Right kidney (tissue), 1 donor: ENCODE data around the gene TIMM23.
A peak's percentile ranks its signal among the peaks of the same experiment; 100 is the strongest.
"Not testable (repeated sequence)": the region's sequence is repeated elsewhere in the genome, so short reads cannot be mapped to it uniquely, and the experiment has no call there.

Experiments used
- DNase-seq: peaks from one replicate; pipeline ENCODE4 v3.0.0-alpha.2; 2016

TIMM23 gene

DNA sequence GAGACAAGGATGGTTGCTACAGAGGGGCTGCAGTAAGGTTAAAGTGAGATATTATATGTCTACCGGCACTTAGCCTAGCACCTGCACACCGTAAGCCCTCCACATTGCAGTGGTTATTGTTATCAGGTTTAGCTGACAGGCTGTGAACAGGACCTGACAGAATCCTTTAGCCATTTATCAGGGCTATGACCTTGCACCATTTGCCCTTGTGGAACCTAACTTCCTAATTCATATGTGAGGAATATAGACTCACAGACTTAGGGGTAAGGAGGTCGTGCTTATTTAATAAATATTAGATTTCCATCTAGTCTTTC is 48.0 kb downstream of the TIMM23 start:
- DNase-seq, result no peak

DNA sequence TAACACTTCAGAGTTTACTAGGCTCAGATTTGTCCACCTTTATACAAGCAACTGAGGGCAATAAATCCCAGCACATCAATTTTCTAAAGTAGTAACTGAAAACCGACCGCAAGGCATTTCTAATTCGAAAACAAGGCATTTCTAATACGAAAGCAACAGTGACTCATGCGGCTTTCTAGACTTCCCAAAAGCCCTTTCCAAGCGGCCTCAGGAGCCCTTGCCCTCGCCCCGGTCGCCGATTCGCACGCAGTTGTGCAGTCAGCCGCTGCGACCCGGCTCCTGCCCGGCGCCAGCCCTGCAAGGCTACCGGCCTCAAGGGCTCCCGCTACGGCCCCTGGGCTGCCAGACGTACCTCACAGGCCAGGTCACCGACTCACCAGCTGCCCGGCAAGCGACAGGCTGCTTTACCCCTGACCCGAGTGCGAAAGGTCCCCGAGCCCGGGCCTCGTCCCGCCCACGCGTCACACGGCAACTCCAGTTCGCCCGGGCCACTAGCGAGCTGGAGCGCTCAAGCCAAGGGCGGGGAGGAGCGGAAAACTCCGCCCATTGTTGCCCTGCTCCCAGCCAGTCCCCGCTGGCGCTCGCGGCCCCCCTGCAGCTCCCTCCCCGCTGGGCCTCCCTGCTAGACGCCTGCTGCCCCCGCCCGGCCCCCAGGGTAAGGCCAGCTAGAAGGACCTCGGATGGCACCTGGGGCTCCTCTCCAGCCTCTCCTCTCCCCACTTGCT is 50.9 kb downstream of the TIMM23 start:
- peak; percentile 75 for DNase-seq

DNA sequence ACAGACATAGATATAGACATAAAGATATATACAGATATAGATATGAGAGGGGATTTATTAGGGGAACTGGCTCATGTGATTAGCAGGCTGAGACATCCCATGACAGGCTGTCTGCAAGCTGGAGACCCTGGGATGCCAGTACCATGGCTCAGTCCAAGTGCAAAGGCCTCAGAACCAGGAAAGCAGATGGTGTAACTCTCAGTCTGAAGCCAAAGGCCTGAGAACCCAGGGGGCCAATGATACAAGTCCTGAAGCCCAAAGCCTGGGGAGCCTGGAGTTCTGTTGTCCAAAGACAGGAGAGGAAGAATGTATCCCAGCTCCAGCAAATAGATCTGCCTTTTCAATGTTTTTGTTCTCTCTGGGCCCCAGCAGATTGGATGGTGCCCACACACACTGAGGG is 52.7 kb downstream of the TIMM23 start:
- DNase-seq, result no peak

DNA sequence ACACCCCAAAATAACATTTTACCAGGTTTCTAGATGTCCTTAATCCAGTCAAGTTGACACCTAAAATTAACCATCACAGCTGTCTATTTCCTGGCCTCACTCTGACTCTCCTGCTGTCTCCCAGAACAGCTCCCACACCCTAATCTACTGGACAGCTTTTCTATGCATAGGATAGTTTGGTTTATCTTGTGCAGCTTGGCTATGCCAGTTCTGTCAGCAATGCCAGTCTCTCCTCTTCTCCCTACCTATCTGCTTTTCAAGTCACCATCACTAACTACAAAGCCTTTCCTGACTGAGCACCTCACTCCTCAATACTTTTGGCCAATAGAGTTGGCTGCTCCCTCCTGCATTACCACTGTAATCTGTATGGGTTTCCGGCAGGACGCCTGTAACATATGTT is 53.1 kb downstream of the TIMM23 start:
- no peak for DNase-seq

DNA sequence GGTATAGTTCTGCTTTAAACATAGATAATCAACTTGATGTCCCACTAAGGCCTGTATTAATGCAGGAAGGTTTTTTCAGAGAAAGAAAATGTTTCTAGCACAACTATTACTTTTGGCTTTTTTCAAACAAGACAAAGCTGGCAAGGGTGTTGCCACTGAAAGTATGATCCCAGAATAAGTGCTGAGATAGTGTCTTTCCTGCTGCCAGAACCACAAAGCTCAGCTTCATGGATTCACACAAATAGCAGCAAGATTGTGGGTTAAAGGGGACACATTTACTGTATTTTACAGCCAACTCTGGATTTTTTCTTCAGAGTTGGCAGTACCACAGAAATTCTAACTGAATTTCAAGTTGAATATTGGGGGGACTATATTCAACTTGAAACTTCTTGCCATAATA is 53.8 kb downstream of the TIMM23 start:
- DNase-seq, result no peak

DNA sequence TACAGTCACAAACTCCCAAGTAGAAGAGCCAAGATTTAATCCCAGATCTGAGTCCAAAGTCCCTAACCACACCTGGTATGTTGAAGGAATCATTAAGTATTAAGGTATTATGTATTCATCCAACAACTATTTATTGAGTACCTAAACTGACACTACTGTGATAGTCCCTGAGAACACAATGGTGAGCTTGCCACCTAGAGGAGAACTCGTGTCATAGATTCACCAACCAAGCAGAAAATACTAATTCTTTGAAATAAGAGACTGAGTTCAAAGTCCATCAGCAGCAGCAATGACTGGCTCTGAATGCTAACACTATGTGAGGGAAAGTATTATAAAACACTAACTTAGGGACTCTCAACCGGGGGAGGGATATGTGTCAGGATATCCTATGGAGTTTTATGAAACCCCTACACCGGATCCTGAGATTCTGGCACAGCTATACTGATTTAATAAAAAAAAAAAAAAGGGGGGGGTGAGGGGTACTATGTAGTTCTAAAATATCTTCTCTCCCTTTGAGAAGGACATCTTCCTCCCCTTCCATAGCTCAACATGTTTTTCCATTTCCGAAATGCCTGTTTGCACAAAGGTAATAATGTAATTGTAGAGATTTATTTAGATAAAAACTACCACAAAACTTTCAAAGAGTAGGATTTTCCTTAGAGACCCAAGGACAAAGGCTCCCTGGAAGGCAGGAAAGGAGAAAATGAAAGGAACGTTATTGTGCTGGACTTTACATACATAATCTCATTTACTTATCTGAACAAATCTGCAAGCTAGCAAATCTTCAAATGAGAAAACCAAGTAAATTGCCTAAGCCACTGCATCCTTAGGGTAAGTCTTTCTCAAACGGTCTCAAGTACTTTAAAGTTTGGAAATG is 56.5 kb downstream of the TIMM23 start:
- no peak for DNase-seq

DNA sequence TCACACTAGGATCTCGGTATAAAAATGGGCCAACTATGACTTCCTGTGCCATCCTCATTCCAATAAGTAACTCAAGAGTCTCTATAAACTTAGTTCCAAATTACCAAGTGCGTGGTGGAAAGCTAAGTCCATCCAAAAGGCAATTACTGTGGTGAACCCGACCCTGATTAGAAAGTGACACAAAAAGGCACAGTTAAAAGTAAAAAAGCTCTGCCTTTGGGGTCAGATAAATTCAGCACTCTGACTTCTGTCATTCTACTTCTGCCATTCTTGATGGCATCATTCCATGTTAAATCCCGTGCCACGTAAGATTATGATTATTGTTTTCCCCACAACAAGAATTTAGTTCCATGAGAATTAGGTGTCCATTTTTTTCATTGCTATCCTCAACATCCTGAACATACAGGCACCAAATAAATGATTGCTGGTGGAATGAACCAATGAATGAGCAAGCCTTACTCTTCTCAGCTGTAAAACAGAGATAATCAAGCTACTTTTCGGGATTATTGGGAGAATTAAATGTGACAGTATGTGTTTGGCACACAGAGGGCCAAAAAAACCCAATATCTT is 57.3 kb downstream of the TIMM23 start:
- no peak for DNase-seq

DNA sequence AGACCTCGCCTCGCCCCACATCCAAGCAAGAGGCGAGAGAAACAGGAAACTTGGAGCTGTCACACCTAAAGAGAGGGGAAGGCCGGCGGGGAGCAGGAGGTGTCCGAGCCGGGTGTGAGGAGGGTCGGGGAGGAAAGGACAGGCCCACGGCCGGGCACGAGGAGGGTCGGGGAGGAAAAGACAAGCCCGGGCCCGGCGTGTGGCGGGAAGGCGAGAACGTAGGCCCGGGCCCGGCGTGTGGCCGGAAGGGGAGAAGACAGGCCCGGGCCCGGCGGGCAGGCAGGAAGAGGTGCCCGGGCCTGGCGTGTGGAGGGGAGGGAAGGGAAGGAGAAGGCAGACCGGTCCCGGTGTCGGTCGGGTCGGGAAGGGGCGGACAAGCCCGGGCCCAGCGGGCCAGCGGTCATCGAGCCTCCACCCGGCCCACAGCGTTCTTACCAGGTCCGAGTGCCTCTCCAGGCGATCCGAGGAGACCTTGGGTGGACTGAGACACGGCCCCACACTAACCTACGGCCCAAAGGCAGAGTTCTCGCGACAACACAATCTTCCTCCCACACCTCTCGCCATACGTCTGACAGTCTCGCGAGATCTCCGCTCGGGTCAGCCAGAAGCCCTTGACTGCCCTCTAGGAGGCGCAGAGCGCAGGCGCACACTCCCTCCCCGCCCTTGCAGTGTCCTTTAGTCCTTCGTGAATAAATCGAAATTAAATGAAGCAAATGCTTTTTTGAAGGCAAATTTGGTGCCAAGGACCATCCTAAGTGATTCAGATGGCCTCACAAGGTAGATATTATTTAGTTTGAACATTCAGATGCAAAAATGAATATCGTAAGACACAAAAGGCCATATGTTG is 58.0 kb downstream of the TIMM23 start, which contains the start of gene NCOA4:
Gene NCOA4 (minus strand): TSS at position 533 of the 847 bp plus-strand sequence. CDS start 13,943 bp downstream, outside the sequence.
- peak; percentile 94 for DNase-seq

DNA sequence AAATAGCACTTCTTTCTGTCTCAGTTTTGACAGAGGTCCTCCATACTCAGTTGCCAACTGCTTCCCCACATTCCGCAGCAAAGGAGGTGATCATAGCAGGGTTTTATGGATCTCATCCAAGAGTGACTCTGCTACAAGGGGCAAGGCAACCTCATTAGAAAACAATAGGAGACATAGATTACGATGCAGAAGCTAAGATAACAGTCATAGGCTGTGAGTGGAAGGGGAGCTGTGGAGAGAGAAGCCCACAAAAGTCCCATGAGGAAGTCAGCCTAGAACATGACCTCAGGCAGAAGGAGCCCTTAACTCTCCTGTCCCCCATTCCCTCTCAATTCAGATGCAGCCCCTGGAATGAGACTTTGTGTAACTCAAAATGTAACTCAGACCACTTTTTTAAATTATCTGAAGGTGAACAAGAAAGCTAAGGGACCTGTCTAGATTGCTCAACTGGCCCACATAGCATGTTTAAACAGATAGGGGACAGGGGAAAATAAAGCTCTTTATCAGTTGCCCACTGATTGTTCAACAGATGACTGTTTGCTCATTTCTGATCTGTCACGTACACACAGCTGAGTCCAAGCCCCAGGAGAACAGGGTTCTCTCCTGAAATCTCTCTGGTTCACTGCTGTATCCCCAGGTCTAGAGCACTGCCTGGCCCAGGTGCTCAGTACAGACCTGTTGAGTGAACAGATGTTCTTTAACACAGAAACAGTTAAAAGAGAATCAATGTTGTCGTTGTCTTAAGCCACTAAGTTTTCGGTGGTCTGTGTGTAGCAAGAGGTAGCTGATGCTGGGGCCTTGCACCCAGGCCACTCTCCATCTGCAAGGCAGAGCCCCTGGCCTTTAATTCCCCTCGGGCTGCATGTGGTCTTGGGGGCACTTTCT is 59.6 kb downstream of the TIMM23 start:
- no peak for DNase-seq

DNA sequence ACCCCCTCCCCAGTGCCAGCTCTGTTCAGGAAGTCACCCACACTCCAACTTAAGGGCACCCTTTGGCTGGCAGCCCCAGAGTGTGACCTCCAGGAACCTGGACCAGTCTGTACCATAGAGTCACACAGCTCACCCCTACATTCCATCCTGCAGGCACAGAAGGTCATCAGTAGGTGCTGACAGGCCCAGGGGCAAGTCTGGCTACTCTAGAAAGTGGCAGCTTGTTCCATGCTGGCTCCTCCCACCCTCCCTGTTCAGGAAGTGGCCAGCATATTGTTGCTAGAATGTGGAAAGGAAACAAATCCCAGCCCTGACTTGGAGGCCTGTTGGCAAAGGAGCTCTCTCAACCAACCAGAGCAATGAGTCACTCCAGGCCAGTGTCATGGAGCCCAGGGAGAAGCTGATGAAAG is 61.3 kb downstream of the TIMM23 start:
- no peak for DNase-seq

DNA sequence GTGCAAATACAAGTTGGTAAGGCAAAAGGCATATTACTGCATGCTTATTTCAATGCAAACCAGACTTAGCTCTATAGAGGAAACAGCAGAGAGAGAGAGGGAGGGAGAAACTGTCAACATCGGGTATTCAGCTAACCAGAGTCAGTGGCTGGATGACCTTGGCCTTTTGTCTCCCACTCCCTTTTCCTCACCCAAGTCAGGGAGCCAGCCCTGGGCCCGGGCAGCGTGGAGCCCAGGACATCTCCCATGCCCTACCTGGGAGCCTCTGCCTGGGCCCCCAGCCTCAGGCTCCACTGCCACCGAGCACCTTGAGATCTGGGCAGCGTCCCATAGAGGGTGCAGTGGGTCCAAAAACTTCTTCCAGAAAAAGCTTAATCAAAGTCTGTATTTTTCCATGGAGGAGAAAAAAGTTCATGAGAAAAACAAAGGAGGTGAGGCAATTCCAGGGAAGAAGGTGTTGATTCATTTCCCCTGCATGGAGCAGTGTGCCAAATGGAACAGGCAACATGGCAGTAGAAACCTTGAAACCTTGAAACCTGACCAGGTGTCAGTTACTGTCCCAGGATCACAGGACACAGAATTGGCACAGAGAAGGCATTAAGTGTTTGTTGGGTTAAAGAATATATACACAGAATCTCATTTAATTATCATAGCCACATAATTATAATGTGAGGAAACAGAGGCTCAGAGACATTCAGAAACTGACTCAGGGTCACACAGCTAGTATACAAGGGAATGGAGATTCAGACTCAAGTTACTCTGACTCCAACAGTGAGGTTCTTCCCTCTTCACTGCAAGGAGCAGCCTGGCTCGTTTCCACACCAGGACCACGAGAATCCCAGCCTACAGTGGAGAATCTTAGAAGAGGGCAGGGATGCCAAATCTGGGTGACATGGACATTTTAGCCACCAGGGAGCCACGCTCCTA is 63.9 kb downstream of the TIMM23 start:
- DNase-seq, result no peak

DNA sequence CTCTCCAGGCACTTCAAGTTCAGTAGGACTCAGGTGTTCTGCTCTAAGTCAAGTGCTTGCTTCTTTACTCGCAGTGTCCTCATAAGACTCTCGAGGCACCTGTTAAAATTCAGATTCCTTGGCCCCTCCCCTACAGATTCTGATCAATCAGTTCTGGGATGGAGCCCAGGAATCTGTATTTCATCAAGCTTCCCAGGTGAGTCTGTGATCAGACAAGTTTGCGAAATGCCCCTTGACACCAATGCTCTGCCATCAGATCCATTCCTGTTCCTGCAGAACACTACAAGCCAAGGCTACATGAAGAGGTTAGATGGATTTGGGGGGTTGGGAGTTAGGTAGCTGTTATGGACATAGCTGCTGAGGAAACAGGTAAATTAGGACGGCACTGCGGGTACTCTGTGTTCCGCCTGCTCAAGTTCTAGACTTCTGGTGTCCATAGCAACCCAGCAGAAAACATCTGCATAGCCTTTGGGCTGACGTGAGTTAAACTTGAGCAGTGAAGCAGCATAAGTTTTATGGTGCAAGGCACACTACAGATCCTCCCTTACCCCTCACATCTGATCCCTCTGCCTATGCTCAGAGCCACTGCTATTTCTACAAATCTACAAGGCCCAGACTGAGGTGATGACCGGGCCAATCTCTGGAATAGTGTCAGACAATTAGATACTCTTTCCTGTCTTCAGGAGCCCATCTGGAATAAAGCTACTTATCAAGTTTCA is 65.0 kb downstream of the TIMM23 start:
- no peak for DNase-seq

DNA sequence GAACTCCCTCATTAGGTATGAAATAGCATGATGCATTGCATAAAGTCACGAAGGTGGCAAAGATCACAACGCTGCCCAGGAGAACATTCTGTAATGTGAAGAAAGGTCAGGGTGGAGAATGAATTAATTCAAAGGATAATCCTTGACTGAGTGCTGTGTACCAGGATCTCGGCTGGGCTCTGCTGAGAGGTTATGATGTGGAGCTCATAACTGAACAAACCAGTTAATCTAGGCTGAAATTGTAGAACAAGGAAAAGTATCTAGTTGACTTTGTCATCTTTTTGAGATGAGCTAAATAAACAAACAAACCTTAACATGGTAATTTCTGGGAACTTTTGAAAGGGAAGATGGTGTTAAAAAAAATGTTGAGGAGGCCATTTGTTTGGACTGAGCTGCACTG is 67.7 kb downstream of the TIMM23 start:
- DNase-seq, result no peak

DNA sequence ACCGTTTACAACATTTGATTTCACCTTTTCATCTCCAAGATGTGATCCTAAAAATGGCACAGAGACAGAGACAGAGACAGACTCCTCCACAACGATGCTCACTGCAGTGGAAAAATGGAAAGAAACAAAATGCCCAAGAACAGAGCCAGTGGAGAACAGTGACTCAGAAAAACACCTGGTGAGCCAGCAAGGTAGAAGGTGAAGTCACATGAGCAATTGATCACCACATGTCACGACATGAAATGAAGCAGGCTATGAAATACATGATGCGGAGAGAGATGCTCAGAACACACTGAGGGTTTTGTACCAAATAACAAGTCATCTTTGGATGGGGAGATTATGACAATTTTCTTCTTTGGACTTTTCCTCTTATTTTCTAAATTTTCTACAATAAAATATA is 70.2 kb downstream of the TIMM23 start:
- DNase-seq, result no peak

DNA sequence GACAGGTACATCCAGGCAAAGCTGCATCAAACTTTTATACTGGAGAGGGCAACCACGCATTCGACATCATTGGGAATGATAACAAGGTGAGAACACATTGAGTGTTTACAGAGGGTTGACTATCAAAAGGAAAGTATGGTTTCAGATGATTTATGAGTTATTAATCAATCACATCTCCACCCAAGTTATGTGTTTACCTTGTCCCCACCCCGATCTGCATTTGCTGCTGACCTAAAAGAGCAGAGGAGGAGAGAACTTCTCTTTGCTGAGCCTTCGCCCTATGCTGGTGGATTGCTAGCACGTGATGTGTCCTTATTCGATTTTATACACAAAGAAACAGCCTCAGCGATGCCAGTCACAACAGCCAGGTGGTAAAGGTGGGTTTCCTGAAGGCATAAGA is 74.0 kb downstream of the TIMM23 start, which contains the start of gene MSMB:
Gene MSMB (minus strand): TSS at position 9 of the 400 bp plus-strand sequence. CDS start 32 bp downstream, outside the sequence.
- no peak for DNase-seq

DNA sequence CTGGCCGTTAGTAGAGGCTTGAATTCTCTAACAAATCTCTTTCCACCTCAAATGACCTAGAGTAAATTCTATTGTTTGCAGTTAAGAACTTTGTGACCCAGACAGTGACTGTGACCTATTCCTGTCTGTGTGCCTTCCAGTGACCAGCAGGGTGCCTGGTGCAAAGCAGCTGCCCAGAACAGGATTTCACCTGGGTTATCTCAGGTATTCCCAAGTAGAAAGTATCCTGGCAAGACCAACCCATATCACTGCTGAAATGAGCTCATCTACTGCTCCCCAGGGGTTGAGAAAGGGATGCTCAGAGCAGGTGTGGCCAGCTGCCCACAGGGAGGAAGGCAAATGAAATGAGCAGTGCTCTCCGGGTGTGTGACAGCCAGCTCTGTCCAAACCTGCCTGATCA is 75.9 kb downstream of the TIMM23 start:
- no peak for DNase-seq

DNA sequence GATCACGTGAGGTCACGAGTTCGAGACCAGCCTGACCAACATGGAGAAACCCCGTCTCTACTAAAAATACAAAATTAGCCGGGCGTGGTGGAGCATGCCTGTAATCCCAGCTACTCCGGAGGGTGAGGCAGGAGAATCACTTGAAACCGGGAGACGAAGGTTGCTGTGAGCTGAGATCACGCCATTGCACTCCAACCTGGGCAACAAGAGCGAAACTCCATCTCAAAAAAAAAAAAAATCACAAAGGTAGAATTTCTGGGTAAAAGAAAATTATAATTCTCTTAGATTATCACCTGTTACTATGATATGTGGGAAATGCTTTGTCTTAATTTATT is 77.2 kb downstream of the TIMM23 start:
- DNase-seq, result not testable (repeated sequence)

DNA sequence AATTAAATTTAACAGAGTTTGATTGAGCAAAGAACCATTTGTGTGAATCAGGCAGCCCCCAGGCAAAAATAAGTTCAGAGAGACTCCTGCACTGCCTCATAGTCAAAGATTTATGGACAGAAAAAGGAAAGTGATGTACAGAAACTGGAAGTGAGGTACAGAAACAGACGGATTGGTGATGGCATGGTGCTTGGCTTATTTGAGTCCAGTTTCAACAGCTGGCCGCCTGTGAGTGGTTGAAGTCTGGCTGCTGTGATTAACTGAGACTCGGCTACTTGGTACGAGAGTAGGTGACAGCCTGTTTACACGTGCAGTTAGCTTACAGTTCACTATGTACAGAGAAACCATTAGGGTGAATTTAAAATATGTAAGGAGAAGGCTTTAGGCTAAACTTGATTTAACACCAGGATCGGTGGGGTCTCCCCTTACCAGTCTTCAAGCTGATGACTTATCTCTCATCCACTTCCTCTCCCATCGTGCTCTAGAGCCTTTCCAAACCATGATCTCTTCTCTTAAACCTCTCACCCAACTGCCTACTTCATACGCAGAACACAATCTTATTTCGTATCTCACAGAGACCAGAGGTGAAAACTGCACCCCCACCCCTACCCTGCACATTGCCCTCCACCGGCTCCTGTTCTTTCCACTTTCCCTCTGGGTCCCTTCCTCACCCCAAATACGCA is 78.8 kb downstream of the TIMM23 start:
- DNase-seq, result no peak
